ENCODE data around the gene POLR2M.

Gene POLR2M

GRCh38 chr15:57736591-57736990, 30.1 kb downstream of the POLR2M start:
- no peaks in the 10 kb centered on the region for H3K9me2 ChIP-seq (replicated peaks; ENCODE audit: low read depth, low read length)
- no peaks in the 10 kb centered on the region for H3F3A ChIP-seq (ENCODE audit: low read depth)
- no peaks in the 10 kb centered on the region for H3K79me2 ChIP-seq (ENCODE audit: insufficient read depth, low read length)
- TF ChIP-seq CTCF (conservative IDR thresholded peaks at IDR 0.05; ENCODE audit: low read length): no peak
- no peak for TF ChIP-seq EZH2phosphoT487 (IDR thresholded peaks at IDR 0.05; ENCODE audit: borderline replicate concordance)
- H3K4me2 ChIP-seq (ENCODE audit: low read depth, low read length, poor library complexity, severe bottlenecking): no peak overlapping the region
- no peaks in the 10 kb centered on the region for H3K4me1 ChIP-seq (ENCODE audit: insufficient read depth, low read length, poor library complexity, severe bottlenecking)
- no peak overlapping the region for H3K4me3 ChIP-seq (ENCODE audit: low read length, poor library complexity, severe bottlenecking)
- H3K9me3 ChIP-seq (ENCODE audit: insufficient read depth, low read depth, low read length): no peaks in the 10 kb centered on the region
- H4K20me1 ChIP-seq (ENCODE audit: insufficient read depth, low read length, poor library complexity, severe bottlenecking): no peaks in the 10 kb centered on the region
- no peak overlapping the region for H2AFZ ChIP-seq (ENCODE audit: low read length)
- H3K27me3 ChIP-seq (ENCODE audit: insufficient read depth, low read length, poor library complexity, severe bottlenecking): peaks cover 4% of the 10 kb centered on the region
- H3K36me3 ChIP-seq (ENCODE audit: insufficient read depth, low read length): no peaks in the 10 kb centered on the region
- no peak overlapping the region for H3K9ac ChIP-seq (ENCODE audit: low read depth, low read length, poor library complexity, severe bottlenecking)

- H3K4me1 ChIP-seq (ENCODE audit: insufficient read depth, low read length, poor library complexity, severe bottlenecking): no peaks in the 10 kb centered on the region
- TF ChIP-seq CTCF (conservative IDR thresholded peaks at IDR 0.05; ENCODE audit: low read length) (no peak), EZH2phosphoT487 (IDR thresholded peaks at IDR 0.05; ENCODE audit: borderline replicate concordance) (no peak)
- no peaks in the 10 kb centered on the region for H3F3A ChIP-seq (ENCODE audit: low read depth)
- no peaks in the 10 kb centered on the region for H3K9me2 ChIP-seq (replicated peaks; ENCODE audit: low read depth, low read length)
- no peak overlapping the region for H3K4me2 ChIP-seq (ENCODE audit: low read depth, low read length, poor library complexity, severe bottlenecking)
- no peaks in the 10 kb centered on the region for H3K9me3 ChIP-seq (ENCODE audit: insufficient read depth, low read depth, low read length)
- H2AFZ ChIP-seq (ENCODE audit: low read length): no peak overlapping the region
- H3K79me2 ChIP-seq (ENCODE audit: insufficient read depth, low read length): no peaks in the 10 kb centered on the region
- H4K20me1 ChIP-seq (ENCODE audit: insufficient read depth, low read length, poor library complexity, severe bottlenecking): no peaks in the 10 kb centered on the region
- no peak overlapping the region for H3K9ac ChIP-seq (ENCODE audit: low read depth, low read length, poor library complexity, severe bottlenecking)
- peaks cover 8% of the 10 kb centered on the region for H3K27me3 ChIP-seq (ENCODE audit: insufficient read depth, low read length, poor library complexity, severe bottlenecking)
- H3K4me3 ChIP-seq (ENCODE audit: low read length, poor library complexity, severe bottlenecking): no peak overlapping the region
- H3K36me3 ChIP-seq (ENCODE audit: insufficient read depth, low read length): no peaks in the 10 kb centered on the region
Observed at GRCh38 chr15:57738734-57739237, 32.3 kb downstream of the POLR2M start.

- Histone ChIP-seq H3K9me3 (ENCODE audit: insufficient read depth, low read depth, low read length) (no peaks in the 10 kb centered on the region), H2AFZ (ENCODE audit: low read length) (no peak overlapping the region), H3K4me2 (ENCODE audit: low read depth, low read length, poor library complexity, severe bottlenecking) (no peak overlapping the region), H3K36me3 (ENCODE audit: insufficient read depth, low read length) (no peaks in the 10 kb centered on the region), H3K4me1 (ENCODE audit: insufficient read depth, low read length, poor library complexity, severe bottlenecking) (no peaks in the 10 kb centered on the region), H3K4me3 (ENCODE audit: low read length, poor library complexity, severe bottlenecking) (no peak overlapping the region), H4K20me1 (ENCODE audit: insufficient read depth, low read length, poor library complexity, severe bottlenecking) (no peaks in the 10 kb centered on the region), H3K79me2 (ENCODE audit: insufficient read depth, low read length) (no peaks in the 10 kb centered on the region), H3K27me3 (ENCODE audit: insufficient read depth, low read length, poor library complexity, severe bottlenecking) (peaks cover 8% of the 10 kb centered on the region), H3F3A (ENCODE audit: low read depth) (no peaks in the 10 kb centered on the region), H3K9me2 (replicated peaks; ENCODE audit: low read depth, low read length) (no peaks in the 10 kb centered on the region), H3K9ac (ENCODE audit: low read depth, low read length, poor library complexity, severe bottlenecking) (no peak overlapping the region)
- no peak for TF ChIP-seq CTCF (conservative IDR thresholded peaks at IDR 0.05; ENCODE audit: low read length)
- TF ChIP-seq EZH2phosphoT487 (IDR thresholded peaks at IDR 0.05; ENCODE audit: borderline replicate concordance): no peak
Observed at GRCh38 chr15:57740048-57740447, 33.5 kb downstream of the POLR2M start.

Data from Loucy (cell line).